ENCODE measurements around the gene ZNF683. TPM values are rescaled to one million over a fixed set of nuclear protein-coding genes. Genes with fewer than 3 reads are reported as not detected.

The ZNF683 gene
- polyA plus RNA-seq, 1 donor from 2014 or later = not detected

DNA sequence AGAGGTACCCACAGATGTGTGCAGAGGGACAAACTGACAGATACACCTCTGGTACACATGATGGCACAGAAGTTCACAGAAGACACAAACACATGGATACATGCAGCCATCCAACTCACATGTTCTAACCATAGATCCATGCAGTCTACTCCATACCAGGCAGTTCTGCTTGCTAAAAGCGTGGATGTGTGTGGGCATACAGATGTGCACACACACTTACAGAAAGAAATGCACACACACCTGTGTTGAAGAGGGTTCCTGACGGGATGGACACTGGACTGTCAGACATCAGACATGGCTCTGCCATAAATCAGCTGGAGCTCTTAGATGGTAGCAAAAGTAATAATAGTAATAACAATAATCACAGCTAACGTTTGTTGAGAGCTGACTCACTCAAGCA lies 48.0 kb downstream of the ZNF683 start:
- H3K4me2 ChIP-seq (ENCODE audit: low read length) = no peak overlapping the region
- H4K20me1 ChIP-seq (ENCODE audit: insufficient read depth) = no peaks in the 10 kb centered on the region
- no peaks in the 10 kb centered on the region for H3K36me3 ChIP-seq (ENCODE audit: insufficient read depth, low read length)
- no peaks in the 10 kb centered on the region for H3K27me3 ChIP-seq (ENCODE audit: insufficient read depth, low read depth, low read length)
- no peak overlapping the region for H3K27ac ChIP-seq (ENCODE audit: low read length)
- TF ChIP-seq POLR2AphosphoS5 (IDR thresholded peaks at IDR 0.05) = no peak
- no peak for TF ChIP-seq EP300 (conservative IDR thresholded peaks at IDR 0.05; ENCODE audit: poor library complexity, severe bottlenecking)
- no peak for TF ChIP-seq EZH2 (IDR thresholded peaks at IDR 0.05; ENCODE audit: borderline replicate concordance, insufficient read depth, low read length, poor library complexity, severe bottlenecking)
- TF ChIP-seq, protein P1, sequence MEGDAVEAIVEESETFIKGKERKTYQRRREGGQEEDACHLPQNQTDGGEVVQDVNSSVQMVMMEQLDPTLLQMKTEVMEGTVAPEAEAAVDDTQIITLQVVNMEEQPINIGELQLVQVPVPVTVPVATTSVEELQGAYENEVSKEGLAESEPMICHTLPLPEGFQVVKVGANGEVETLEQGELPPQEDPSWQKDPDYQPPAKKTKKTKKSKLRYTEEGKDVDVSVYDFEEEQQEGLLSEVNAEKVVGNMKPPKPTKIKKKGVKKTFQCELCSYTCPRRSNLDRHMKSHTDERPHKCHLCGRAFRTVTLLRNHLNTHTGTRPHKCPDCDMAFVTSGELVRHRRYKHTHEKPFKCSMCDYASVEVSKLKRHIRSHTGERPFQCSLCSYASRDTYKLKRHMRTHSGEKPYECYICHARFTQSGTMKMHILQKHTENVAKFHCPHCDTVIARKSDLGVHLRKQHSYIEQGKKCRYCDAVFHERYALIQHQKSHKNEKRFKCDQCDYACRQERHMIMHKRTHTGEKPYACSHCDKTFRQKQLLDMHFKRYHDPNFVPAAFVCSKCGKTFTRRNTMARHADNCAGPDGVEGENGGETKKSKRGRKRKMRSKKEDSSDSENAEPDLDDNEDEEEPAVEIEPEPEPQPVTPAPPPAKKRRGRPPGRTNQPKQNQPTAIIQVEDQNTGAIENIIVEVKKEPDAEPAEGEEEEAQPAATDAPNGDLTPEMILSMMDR (IDR thresholded peaks at IDR 0.05; ENCODE audit: poor library complexity, severe bottlenecking) = no peak
- TF ChIP-seq RAD21 (conservative IDR thresholded peaks at IDR 0.05) = no peak
- no peak for TF ChIP-seq SMC3 (conservative IDR thresholded peaks at IDR 0.05; ENCODE audit: poor library complexity)
- no peak for TF ChIP-seq MXI1 (conservative IDR thresholded peaks at IDR 0.05; ENCODE audit: poor library complexity, severe bottlenecking)
- TF ChIP-seq, protein P2, sequence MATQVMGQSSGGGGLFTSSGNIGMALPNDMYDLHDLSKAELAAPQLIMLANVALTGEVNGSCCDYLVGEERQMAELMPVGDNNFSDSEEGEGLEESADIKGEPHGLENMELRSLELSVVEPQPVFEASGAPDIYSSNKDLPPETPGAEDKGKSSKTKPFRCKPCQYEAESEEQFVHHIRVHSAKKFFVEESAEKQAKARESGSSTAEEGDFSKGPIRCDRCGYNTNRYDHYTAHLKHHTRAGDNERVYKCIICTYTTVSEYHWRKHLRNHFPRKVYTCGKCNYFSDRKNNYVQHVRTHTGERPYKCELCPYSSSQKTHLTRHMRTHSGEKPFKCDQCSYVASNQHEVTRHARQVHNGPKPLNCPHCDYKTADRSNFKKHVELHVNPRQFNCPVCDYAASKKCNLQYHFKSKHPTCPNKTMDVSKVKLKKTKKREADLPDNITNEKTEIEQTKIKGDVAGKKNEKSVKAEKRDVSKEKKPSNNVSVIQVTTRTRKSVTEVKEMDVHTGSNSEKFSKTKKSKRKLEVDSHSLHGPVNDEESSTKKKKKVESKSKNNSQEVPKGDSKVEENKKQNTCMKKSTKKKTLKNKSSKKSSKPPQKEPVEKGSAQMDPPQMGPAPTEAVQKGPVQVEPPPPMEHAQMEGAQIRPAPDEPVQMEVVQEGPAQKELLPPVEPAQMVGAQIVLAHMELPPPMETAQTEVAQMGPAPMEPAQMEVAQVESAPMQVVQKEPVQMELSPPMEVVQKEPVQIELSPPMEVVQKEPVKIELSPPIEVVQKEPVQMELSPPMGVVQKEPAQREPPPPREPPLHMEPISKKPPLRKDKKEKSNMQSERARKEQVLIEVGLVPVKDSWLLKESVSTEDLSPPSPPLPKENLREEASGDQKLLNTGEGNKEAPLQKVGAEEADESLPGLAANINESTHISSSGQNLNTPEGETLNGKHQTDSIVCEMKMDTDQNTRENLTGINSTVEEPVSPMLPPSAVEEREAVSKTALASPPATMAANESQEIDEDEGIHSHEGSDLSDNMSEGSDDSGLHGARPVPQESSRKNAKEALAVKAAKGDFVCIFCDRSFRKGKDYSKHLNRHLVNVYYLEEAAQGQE (IDR thresholded peaks at IDR 0.05; ENCODE audit: borderline replicate concordance) = no peak
- TF ChIP-seq TAF1 (IDR thresholded peaks at IDR 0.05; ENCODE audit: low read depth) = no peak
- no peak overlapping the region for H2AFZ ChIP-seq (ENCODE audit: low read depth, low read length)
- no peaks in the 10 kb centered on the region for H3K9me3 ChIP-seq (ENCODE audit: low read length)
- no peaks in the 10 kb centered on the region for H3K79me2 ChIP-seq (replicated peaks; ENCODE audit: insufficient read depth, low read length)
- no peak overlapping the region for H3K9ac ChIP-seq (ENCODE audit: low read length)
- H3K4me3 ChIP-seq (ENCODE audit: low read length) = no peak overlapping the region
- H3K9me2 ChIP-seq (ENCODE audit: insufficient read depth, low read length) = no peaks in the 10 kb centered on the region
- no peaks in the 10 kb centered on the region for H3F3A ChIP-seq (ENCODE audit: insufficient read depth, low read length, poor library complexity, severe bottlenecking)

DNA sequence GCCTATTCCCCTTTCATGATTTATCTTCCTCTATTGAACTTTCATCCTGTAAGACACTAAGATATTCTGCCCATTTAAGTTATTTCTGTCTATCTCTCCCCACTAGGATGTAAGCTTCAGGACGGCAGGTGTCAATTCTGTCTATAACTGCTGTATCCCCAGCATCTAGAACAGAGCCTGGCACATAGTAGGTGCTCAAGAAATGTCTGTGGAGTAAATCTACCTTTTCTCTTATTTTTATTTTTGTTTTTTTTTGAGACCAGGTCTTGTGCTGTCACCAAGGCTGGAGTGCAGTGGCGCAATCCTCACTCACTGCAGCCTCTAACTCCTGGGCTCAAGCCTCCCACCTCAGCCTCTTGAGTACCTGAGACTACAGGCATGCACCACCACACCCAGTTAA lies 49.2 kb downstream of the ZNF683 start:
- Histone ChIP-seq H2AFZ (ENCODE audit: low read depth, low read length) (no peak overlapping the region), H3K27me3 (ENCODE audit: insufficient read depth, low read depth, low read length) (no peaks in the 10 kb centered on the region), H3K4me3 (ENCODE audit: low read length) (no peak overlapping the region), H3K9me3 (ENCODE audit: low read length) (no peaks in the 10 kb centered on the region), H3K36me3 (ENCODE audit: insufficient read depth, low read length) (no peaks in the 10 kb centered on the region), H3K27ac (ENCODE audit: low read length) (no peak overlapping the region), H4K20me1 (ENCODE audit: insufficient read depth) (no peaks in the 10 kb centered on the region), H3K9me2 (ENCODE audit: insufficient read depth, low read length) (no peaks in the 10 kb centered on the region), H3K79me2 (replicated peaks; ENCODE audit: insufficient read depth, low read length) (no peaks in the 10 kb centered on the region), H3F3A (ENCODE audit: insufficient read depth, low read length, poor library complexity, severe bottlenecking) (no peaks in the 10 kb centered on the region), H3K9ac (ENCODE audit: low read length) (no peak overlapping the region), H3K4me2 (ENCODE audit: low read length) (no peak overlapping the region)
- TF ChIP-seq RAD21 (conservative IDR thresholded peaks at IDR 0.05) = no peak
- TF ChIP-seq, protein P2 (IDR thresholded peaks at IDR 0.05; ENCODE audit: borderline replicate concordance) = no peak

Data from neural cell (in vitro differentiated cells).